WTC11 (cell line): ENCODE data around the gene GGCT. TPM values are rescaled to one million over a fixed set of nuclear protein-coding genes. Genes with fewer than 3 reads are reported as not detected.

Experiments used
- ATAC-seq: fragments of 200-7000 bp; cut with Tn5 transposase; 2 replicates; pipeline ENCODE4 v1.10.0; 2021; ENCODE audit warnings: mild to moderate bottlenecking, moderate library complexity
- CTCF ChIA-PET: fragments of 300-600 bp; sonication (Branson Sonifier 250); formaldehyde crosslinking; loops from one replicate; lab custom pipeline; 2021; ENCODE audit warnings: antibody characterized with exemption; lab: Charles Lee
- POLR2A ChIA-PET: fragments of 350-600 bp; sonication (Branson Sonifier 250); formaldehyde crosslinking; loops from one replicate; lab custom pipeline; 2021; ENCODE audit warnings: antibody characterized with exemption; lab: Charles Lee
- DNase-seq: peaks from one replicate; pipeline ENCODE4 v3.0.0; 2021; ENCODE audit warnings: low spot score
- H3K27ac Mint-ChIP-seq: 2 replicates; pipeline ENCODE4 v1.8.0; 2021; ENCODE audit warnings: mixed read lengths
- H3K27me3 Mint-ChIP-seq: 2 replicates; pipeline ENCODE4 v1.8.0; 2021; ENCODE audit warnings: low read depth, mild to moderate bottlenecking, moderate library complexity, mixed read lengths
- H3K36me3 Mint-ChIP-seq: 2 replicates; pipeline ENCODE4 v1.8.0; 2021; ENCODE audit warnings: mixed read lengths
- H3K4me1 Mint-ChIP-seq: 2 replicates; pipeline ENCODE4 v1.8.0; 2022; ENCODE audit warnings: mixed read lengths
- H3K4me3 Mint-ChIP-seq: 2 replicates; pipeline ENCODE4 v1.8.0; 2021; ENCODE audit warnings: mild to moderate bottlenecking, moderate library complexity, mixed read lengths
- H3K9me3 Mint-ChIP-seq: 2 replicates; pipeline ENCODE4 v1.8.0; 2021; ENCODE audit warnings: mixed read lengths
- ATF2 ChIP-seq: sonication (generic); formaldehyde crosslinking; IDR thresholded peaks from 2 replicates; pipeline ENCODE4 v1.8.1; 2022; ENCODE audit warnings: low read depth, missing genetic modification reagents, borderline replicate concordance
- FOXK1 ChIP-seq: sonication (generic); formaldehyde crosslinking; IDR thresholded peaks from 2 replicates; pipeline ENCODE4 v1.8.0; 2022; ENCODE audit warnings: mild to moderate bottlenecking, moderate library complexity, missing genetic modification reagents
- FOXP1 ChIP-seq: sonication (generic); formaldehyde crosslinking; IDR thresholded peaks from 2 replicates; pipeline ENCODE4 v1.8.0; 2022; ENCODE audit warnings: missing genetic modification reagents, mild to moderate bottlenecking, moderate library complexity, borderline replicate concordance
- GABPB1 ChIP-seq: sonication (generic); formaldehyde crosslinking; IDR thresholded peaks from 2 replicates; pipeline ENCODE4 v1.8.1; 2023; ENCODE audit warnings: mild to moderate bottlenecking, missing genetic modification reagents
- JAZF1 ChIP-seq: fragments of 250-450 bp; sonication (Bioruptor Pico); IDR thresholded peaks from 2 replicates; pipeline ENCODE4 v1.9.0; 2021; ENCODE audit warnings: moderate library complexity, mild to moderate bottlenecking, inconsistent platforms
- KAT7 ChIP-seq: sonication (generic); formaldehyde crosslinking; IDR thresholded peaks from 2 replicates; pipeline ENCODE4 v1.8.1; 2023; ENCODE audit warnings: missing genetic modification reagents, mild to moderate bottlenecking, borderline replicate concordance
- MYBL2 ChIP-seq: sonication (generic); formaldehyde crosslinking; IDR thresholded peaks from 2 replicates; pipeline ENCODE4 v1.8.1; 2023; ENCODE audit warnings: mild to moderate bottlenecking, moderate library complexity, missing genetic modification reagents
- NFATC4 ChIP-seq: fragments of 250-450 bp; sonication (Bioruptor Pico); IDR thresholded peaks from 2 replicates; pipeline ENCODE4 v1.9.0; 2021; ENCODE audit warnings: mild to moderate bottlenecking
- RORB ChIP-seq: fragments of 250-450 bp; sonication (Bioruptor Pico); IDR thresholded peaks from 2 replicates; pipeline ENCODE4 v1.9.0; 2021; ENCODE audit warnings: mild to moderate bottlenecking
- SMAD4 ChIP-seq: sonication (generic); formaldehyde crosslinking; IDR thresholded peaks from 2 replicates; pipeline ENCODE4 v1.8.0; 2022; ENCODE audit warnings: mild to moderate bottlenecking, missing genetic modification reagents
- SOX15 ChIP-seq: fragments of 250-450 bp; sonication (Bioruptor Pico); IDR thresholded peaks from 2 replicates; pipeline ENCODE4 v1.9.0; 2021; ENCODE audit warnings: mild to moderate bottlenecking
- TCF7 ChIP-seq: sonication (generic); formaldehyde crosslinking; IDR thresholded peaks from 2 replicates; pipeline ENCODE4 v1.8.0; 2022; ENCODE audit warnings: mild to moderate bottlenecking, low read depth, missing genetic modification reagents, moderate library complexity
- ZNF232 ChIP-seq: sonication (generic); formaldehyde crosslinking; IDR thresholded peaks from 2 replicates; pipeline ENCODE4 v1.8.0; 2022; ENCODE audit warnings: mild to moderate bottlenecking, missing genetic modification reagents
- total RNA-seq: library from RNA; stranded (reverse); gene quantifications from 3 replicates; pipeline ENCODE4 v1.2.3, GENCODE V29; 2021
- TF ChIP-seq, protein P1 (sequence below): fragments of 250-450 bp; sonication (Bioruptor Pico); IDR thresholded peaks from 2 replicates; pipeline ENCODE4 v2.1.2; 2022; ENCODE audit warnings: mild to moderate bottlenecking, moderate library complexity
- TF ChIP-seq, protein P2 (sequence below): sonication (generic); formaldehyde crosslinking; IDR thresholded peaks from 2 replicates; pipeline ENCODE4 v1.8.0; 2022; ENCODE audit warnings: mild to moderate bottlenecking, missing genetic modification reagents
- TF ChIP-seq, protein P3 (sequence below): sonication (generic); formaldehyde crosslinking; IDR thresholded peaks from 2 replicates; pipeline ENCODE4 v1.8.1; 2023; ENCODE audit warnings: mild to moderate bottlenecking, missing genetic modification reagents, moderate library complexity
- TF ChIP-seq, protein P4 (sequence below): sonication (generic); formaldehyde crosslinking; IDR thresholded peaks from 2 replicates; pipeline ENCODE4 v1.8.1; 2022; ENCODE audit warnings: low read depth, mild to moderate bottlenecking, moderate library complexity, missing genetic modification reagents, borderline replicate concordance
- TF ChIP-seq, protein P5 (sequence below): fragments of 250-450 bp; sonication (Bioruptor Pico); IDR thresholded peaks from 2 replicates; pipeline ENCODE4 v1.9.0; 2021; ENCODE audit warnings: moderate library complexity, mild to moderate bottlenecking, inconsistent platforms, borderline replicate concordance
- TF ChIP-seq, protein P6 (sequence below): fragments of 250-450 bp; sonication (Bioruptor Pico); IDR thresholded peaks from 2 replicates; pipeline ENCODE4 v1.9.0; 2021; ENCODE audit warnings: mild to moderate bottlenecking

GGCT gene
- total RNA-seq, 1 experiment from 2014 or later, result 95.4 TPM

GRCh38 chr7:30519122-30519521 is 14.5 kb upstream of the GGCT start:
- no peaks in the 10 kb centered on the region for H3K27me3 Mint-ChIP-seq

DNA sequence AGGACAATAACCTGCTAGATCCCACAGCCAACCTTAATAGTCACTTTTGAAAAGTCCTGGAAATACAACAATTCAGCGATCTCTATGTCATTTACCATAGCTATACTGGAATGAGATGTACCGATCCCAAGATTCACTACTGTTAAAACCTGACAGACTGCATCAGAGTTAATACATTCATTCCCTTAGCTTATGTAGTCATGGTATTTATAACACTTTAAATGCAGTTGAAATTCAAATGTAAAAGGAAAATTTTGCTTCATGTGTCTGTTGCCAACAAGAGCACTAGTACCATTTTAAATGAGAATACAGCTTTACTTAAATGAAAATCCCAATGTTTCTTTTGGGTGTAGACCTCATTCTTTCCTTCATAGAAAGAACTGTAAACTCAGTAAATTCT is 11.1 kb upstream of the GGCT start:
- Mint-ChIP-seq H3K27ac (no peak overlapping the region), H3K4me1 (peaks cover 8% of the 10 kb centered on the region), H3K36me3 (no peaks in the 10 kb centered on the region), H3K4me3 (no peak overlapping the region), H3K9me3 (no peaks in the 10 kb centered on the region), H3K27me3 (no peaks in the 10 kb centered on the region)
- no peak for TF ChIP-seq TCF7 (CRISPR knock-in tag)
- no peak for TF ChIP-seq GABPB1 (CRISPR knock-in tag)
- no peak for TF ChIP-seq JAZF1 (CRISPR knock-in tag)
- TF ChIP-seq SOX15 (CRISPR knock-in tag), result no peak
- no peak for TF ChIP-seq ZNF232 (CRISPR knock-in tag)
- no peak for TF ChIP-seq FOXP1 (CRISPR knock-in tag)
- no peak for DNase-seq
- ATAC-seq, result no peak
- ChIA-PET CTCF (interaction anchor here (1.4 to 1.7 kb wide), 2 partner anchors 49 to 351 kb away, joined by 3 to 4 read pairs; no protein-coding TSS in a partner anchor), POLR2A (no interaction called here)

More at GRCh38 chr7:30519122-30519521, 14.5 kb upstream of the GGCT start:
- POLR2A ChIA-PET, result no interaction called here
- CTCF ChIA-PET, result no interaction called here
- H3K9me3 Mint-ChIP-seq, result no peaks in the 10 kb centered on the region
- peaks cover 8% of the 10 kb centered on the region for H3K4me1 Mint-ChIP-seq
- DNase-seq, result no peak
- no peak overlapping the region for H3K4me3 Mint-ChIP-seq
- no peak for ATAC-seq
- H3K27ac Mint-ChIP-seq, result no peak overlapping the region
- TF ChIP-seq MYBL2 (CRISPR knock-in tag) (no peak), SMAD4 (no peak), NFATC4 (CRISPR knock-in tag) (no peak), FOXK1 (CRISPR knock-in tag) (no peak), KAT7 (no peak), FOXP1 (CRISPR knock-in tag) (no peak)
- TF ChIP-seq, protein P1, sequence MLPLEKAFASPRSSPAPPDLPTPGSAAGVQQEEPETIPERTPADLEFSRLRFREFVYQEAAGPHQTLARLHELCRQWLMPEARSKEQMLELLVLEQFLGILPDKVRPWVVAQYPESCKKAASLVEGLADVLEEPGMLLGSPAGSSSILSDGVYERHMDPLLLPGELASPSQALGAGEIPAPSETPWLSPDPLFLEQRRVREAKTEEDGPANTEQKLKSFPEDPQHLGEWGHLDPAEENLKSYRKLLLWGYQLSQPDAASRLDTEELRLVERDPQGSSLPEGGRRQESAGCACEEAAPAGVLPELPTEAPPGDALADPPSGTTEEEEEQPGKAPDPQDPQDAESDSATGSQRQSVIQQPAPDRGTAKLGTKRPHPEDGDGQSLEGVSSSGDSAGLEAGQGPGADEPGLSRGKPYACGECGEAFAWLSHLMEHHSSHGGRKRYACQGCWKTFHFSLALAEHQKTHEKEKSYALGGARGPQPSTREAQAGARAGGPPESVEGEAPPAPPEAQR, result no peak
- TF ChIP-seq, protein P2, sequence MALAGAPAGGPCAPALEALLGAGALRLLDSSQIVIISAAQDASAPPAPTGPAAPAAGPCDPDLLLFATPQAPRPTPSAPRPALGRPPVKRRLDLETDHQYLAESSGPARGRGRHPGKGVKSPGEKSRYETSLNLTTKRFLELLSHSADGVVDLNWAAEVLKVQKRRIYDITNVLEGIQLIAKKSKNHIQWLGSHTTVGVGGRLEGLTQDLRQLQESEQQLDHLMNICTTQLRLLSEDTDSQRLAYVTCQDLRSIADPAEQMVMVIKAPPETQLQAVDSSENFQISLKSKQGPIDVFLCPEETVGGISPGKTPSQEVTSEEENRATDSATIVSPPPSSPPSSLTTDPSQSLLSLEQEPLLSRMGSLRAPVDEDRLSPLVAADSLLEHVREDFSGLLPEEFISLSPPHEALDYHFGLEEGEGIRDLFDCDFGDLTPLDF (CRISPR knock-in tag), result no peak
- TF ChIP-seq, protein P3, sequence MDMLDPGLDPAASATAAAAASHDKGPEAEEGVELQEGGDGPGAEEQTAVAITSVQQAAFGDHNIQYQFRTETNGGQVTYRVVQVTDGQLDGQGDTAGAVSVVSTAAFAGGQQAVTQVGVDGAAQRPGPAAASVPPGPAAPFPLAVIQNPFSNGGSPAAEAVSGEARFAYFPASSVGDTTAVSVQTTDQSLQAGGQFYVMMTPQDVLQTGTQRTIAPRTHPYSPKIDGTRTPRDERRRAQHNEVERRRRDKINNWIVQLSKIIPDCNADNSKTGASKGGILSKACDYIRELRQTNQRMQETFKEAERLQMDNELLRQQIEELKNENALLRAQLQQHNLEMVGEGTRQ, result no peak
- TF ChIP-seq, protein P4, sequence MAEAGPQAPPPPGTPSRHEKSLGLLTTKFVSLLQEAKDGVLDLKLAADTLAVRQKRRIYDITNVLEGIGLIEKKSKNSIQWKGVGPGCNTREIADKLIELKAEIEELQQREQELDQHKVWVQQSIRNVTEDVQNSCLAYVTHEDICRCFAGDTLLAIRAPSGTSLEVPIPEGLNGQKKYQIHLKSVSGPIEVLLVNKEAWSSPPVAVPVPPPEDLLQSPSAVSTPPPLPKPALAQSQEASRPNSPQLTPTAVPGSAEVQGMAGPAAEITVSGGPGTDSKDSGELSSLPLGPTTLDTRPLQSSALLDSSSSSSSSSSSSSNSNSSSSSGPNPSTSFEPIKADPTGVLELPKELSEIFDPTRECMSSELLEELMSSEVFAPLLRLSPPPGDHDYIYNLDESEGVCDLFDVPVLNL (CRISPR knock-in tag), result no peak
- TF ChIP-seq, all 79 proteins: peak for 0
- no peaks in the 10 kb centered on the region for H3K36me3 Mint-ChIP-seq

- H3K36me3 Mint-ChIP-seq, result no peaks in the 10 kb centered on the region
- H3K4me3 Mint-ChIP-seq, result no peak overlapping the region
- ChIA-PET POLR2A (no interaction called here), CTCF (no interaction called here)
- ATAC-seq, result no peak
- H3K4me1 Mint-ChIP-seq, result peaks cover 4% of the 10 kb centered on the region
- H3K9me3 Mint-ChIP-seq, result no peaks in the 10 kb centered on the region
- DNase-seq, result no peak
- H3K27ac Mint-ChIP-seq, result no peak overlapping the region
- H3K27me3 Mint-ChIP-seq, result no peaks in the 10 kb centered on the region
- TF ChIP-seq RORB (CRISPR knock-in tag), result no peak
- TF ChIP-seq ATF2 (CRISPR knock-in tag), result no peak
- TF ChIP-seq, protein P5, sequence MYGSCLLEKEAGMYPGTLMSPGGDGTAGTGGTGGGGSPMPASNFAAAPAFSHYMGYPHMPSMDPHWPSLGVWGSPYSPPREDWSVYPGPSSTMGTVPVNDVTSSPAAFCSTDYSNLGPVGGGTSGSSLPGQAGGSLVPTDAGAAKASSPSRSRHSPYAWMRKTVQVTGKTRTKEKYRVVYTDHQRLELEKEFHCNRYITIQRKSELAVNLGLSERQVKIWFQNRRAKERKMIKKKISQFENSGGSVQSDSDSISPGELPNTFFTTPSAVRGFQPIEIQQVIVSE (CRISPR knock-in tag), result no peak
- TF ChIP-seq, protein P4 (CRISPR knock-in tag), result no peak
- TF ChIP-seq, protein P2 (CRISPR knock-in tag), result no peak
- TF ChIP-seq, protein P6, sequence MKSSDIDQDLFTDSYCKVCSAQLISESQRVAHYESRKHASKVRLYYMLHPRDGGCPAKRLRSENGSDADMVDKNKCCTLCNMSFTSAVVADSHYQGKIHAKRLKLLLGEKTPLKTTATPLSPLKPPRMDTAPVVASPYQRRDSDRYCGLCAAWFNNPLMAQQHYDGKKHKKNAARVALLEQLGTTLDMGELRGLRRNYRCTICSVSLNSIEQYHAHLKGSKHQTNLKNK (CRISPR knock-in tag), result no peak
These were observed 10.1 kb upstream of the GGCT start for GRCh38 chr7:30514776-30515175.
